ENCODE data around the gene ACOT11. TPM values are rescaled to one million over a fixed set of nuclear protein-coding genes. Genes with fewer than 3 reads are reported as not detected.

Gene ACOT11
- total RNA-seq (under 1 TPM; 0.50 to 0.91 TPM), total RNA-seq (0.13 to 2.5 (median 0.71) reads per million in 172 experiments)
- 0.49 TPM for polyA plus RNA-seq (2013, experiment 1 of 2)
- 0.72 TPM for polyA plus RNA-seq (2013, experiment 2 of 2)

- ChIA-PET POLR2A (no interaction called here), CTCF (no interaction called here)
- Histone ChIP-seq H3K27ac (ENCODE audit: low read depth in 1 of 2, low read length in 2 of 2) (no peak within 1 kb of the TSS), H3K4me1 (ENCODE audit: insufficient read depth, low read length) (peaks cover 3% of the 10 kb centered on the region), H3K4me3 (ENCODE audit: low read length) (no peak within 1 kb of the TSS), H3K9me3 (ENCODE audit: control insufficient read depth in 1 of 2, insufficient read depth in 1 of 2, low read length in 2 of 2) (no peaks in the 10 kb centered on the region), H3K27me3 (ENCODE audit: control insufficient read depth in 1 of 2, insufficient read depth in 2 of 2, low read length in 2 of 2) (no peaks in the 10 kb centered on the region), H3K36me3 (ENCODE audit: insufficient read depth, low read length) (no peaks in the 10 kb centered on the region)
- intact Hi-C loops (cut with DNase I, micrococcal nuclease) = no loop called here
- H3K4me1 Mint-ChIP-seq (ENCODE audit: low read depth) = peaks cover 4% of the 10 kb centered on the region
- peak in 2 of 14 experiments; percentile 12 to 25 for DNase-seq
- no peaks in the 10 kb centered on the region for H3K9me3 Mint-ChIP-seq
- no peak for ATAC-seq (ENCODE audit: poor library complexity)
- no peak for TF ChIP-seq CTCF (IDR thresholded peaks at IDR 0.05)
- no peak within 1 kb of the TSS for H3K4me3 Mint-ChIP-seq
- no peaks in the 10 kb centered on the region for H3K36me3 Mint-ChIP-seq (ENCODE audit: low read depth)
- no peak within 1 kb of the TSS for H3K27ac Mint-ChIP-seq
- no peaks in the 10 kb centered on the region for H3K27me3 Mint-ChIP-seq
These were observed at the start of gene ACOT11 for GRCh38 chr1:54547601-54548388. TSS of gene ACOT11 (plus strand) at chr1:54548228. CDS start at chr1:54548310, 82 bp downstream.

GRCh38 chr1:54498383-54499096, 49.5 kb upstream of the ACOT11 start:
- Mint-ChIP-seq H3K27me3 (peaks cover 48% of the 10 kb centered on the region), H3K9me3 (no peaks in the 10 kb centered on the region), H3K27ac (no peak overlapping the region), H3K36me3 (ENCODE audit: low read depth) (no peaks in the 10 kb centered on the region), H3K4me3 (peak overlapping the region; percentile 79), H3K4me1 (ENCODE audit: low read depth) (peaks cover 13% of the 10 kb centered on the region)
- ChIA-PET CTCF (interaction anchor here (1.1 to 3.0 kb wide), 3 partner anchors 9 to 97 kb away, joined by 4 to 19 read pairs (median 6); no protein-coding TSS in a partner anchor), POLR2A (interaction anchor here (1.0 kb wide), 1 partner anchor 446 kb away, joined by 3 read pairs; no protein-coding TSS in a partner anchor)
- H3K9me3 ChIP-seq (ENCODE audit: control insufficient read depth in 1 of 2, insufficient read depth in 1 of 2, low read length in 2 of 2) = peaks cover 0 to 4% of the 10 kb centered on the region in 2 experiments
- DNase-seq (no peak), ATAC-seq (ENCODE audit: poor library complexity) (no peak)
- peaks cover 13 to 30% of the 10 kb centered on the region in 2 experiments for H3K27me3 ChIP-seq (ENCODE audit: control insufficient read depth in 1 of 2, insufficient read depth in 2 of 2, low read length in 2 of 2)
- no peak for TF ChIP-seq CTCF (IDR thresholded peaks at IDR 0.05)
- H3K27ac ChIP-seq (ENCODE audit: low read depth in 1 of 2, low read length in 2 of 2) = no peak overlapping the region
- H3K4me3 ChIP-seq (ENCODE audit: low read length) = no peak overlapping the region
- intact Hi-C loops (cut with DNase I, micrococcal nuclease) = loop anchor here (1.0 to 2.0 kb wide), 2 partner anchors 312 kb away; no protein-coding TSS in a partner anchor
- peaks cover 13% of the 10 kb centered on the region for H3K4me1 ChIP-seq (ENCODE audit: insufficient read depth, low read length)
- H3K36me3 ChIP-seq (ENCODE audit: insufficient read depth, low read length) = no peaks in the 10 kb centered on the region

- ATAC-seq (ENCODE audit: poor library complexity) = no peak
- peak overlapping the region; percentile 25 for H3K4me3 ChIP-seq (ENCODE audit: low read length)
- TF ChIP-seq CTCF (IDR thresholded peaks at IDR 0.05) = no peak
These were observed 49.0 kb upstream of the ACOT11 start for GRCh38 chr1:54499097-54499359.

More at GRCh38 chr1:54499097-54499359, 49.0 kb upstream of the ACOT11 start:
- Mint-ChIP-seq H3K36me3 (ENCODE audit: low read depth) (no peaks in the 10 kb centered on the region), H3K27me3 (peaks cover 48% of the 10 kb centered on the region), H3K27ac (no peak overlapping the region), H3K4me1 (ENCODE audit: low read depth) (peaks cover 13% of the 10 kb centered on the region), H3K4me3 (peak overlapping the region; percentile 79), H3K9me3 (no peaks in the 10 kb centered on the region)
- intact Hi-C loops (cut with DNase I, micrococcal nuclease) = loop anchor here (1.0 to 2.0 kb wide), 2 partner anchors 311 to 312 kb away; no protein-coding TSS in a partner anchor
- ChIA-PET POLR2A (interaction anchor here (1.1 kb wide), 1 partner anchor 92 kb away, joined by 4 read pairs; no protein-coding TSS in a partner anchor), CTCF (interaction anchor here (0.7 to 3.0 kb wide), 4 partner anchors 10 to 213 kb away, joined by 3 to 19 read pairs (median 5); no protein-coding TSS in a partner anchor)
- H3K36me3 ChIP-seq (ENCODE audit: insufficient read depth, low read length) = no peaks in the 10 kb centered on the region
- H3K9me3 ChIP-seq (ENCODE audit: control insufficient read depth in 1 of 2, insufficient read depth in 1 of 2, low read length in 2 of 2) = peaks cover 0 to 4% of the 10 kb centered on the region in 2 experiments
- peaks cover 13% of the 10 kb centered on the region for H3K4me1 ChIP-seq (ENCODE audit: insufficient read depth, low read length)
- H3K27ac ChIP-seq (ENCODE audit: low read depth in 1 of 2, low read length in 2 of 2) = no peak overlapping the region
- peaks cover 13 to 30% of the 10 kb centered on the region in 2 experiments for H3K27me3 ChIP-seq (ENCODE audit: control insufficient read depth in 1 of 2, insufficient read depth in 2 of 2, low read length in 2 of 2)
- DNase-seq = no peak
